Measurements from ENCODE around the gene ZNF215.
"Not testable (repeated sequence)": the region's sequence is repeated elsewhere in the genome, so short reads cannot be mapped to it uniquely, and the experiment has no call there.

The ZNF215 gene

DNA sequence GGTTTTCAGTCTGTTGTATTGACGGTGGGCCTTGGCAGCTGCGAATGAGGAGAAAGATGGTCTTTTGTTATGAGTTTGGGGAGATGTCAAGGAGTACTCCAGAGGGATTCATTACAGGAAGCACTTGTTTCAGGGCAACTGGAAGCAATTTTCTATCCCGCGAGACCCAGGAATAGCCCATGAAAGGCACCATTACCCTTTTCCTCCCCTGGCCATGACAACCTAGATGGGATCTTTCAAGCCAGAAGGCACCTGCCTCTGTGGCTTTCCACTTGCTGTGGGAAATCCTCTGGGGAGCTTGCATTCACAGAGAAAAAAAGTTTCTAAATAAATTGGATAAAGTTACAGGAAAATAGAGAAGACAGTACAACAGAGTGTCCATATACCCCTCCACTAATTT lies 2.7 kb downstream of the ZNF215 start:
- H3K9me3 ChIP-seq (ENCODE audit: control insufficient read depth, low read length), result no peaks in the 10 kb centered on the region
- no peaks in the 10 kb centered on the region for H3K27me3 ChIP-seq (ENCODE audit: control insufficient read depth, insufficient read depth, low read length)
- no peaks in the 10 kb centered on the region for H3K4me1 ChIP-seq
- H3K9ac ChIP-seq, result no peak overlapping the region
- H3K4me3 ChIP-seq (ENCODE audit: low read depth, low read length), result no peak overlapping the region
- no peak for TF ChIP-seq CTCF (IDR thresholded peaks at IDR 0.05)
- no peaks in the 10 kb centered on the region for H3K79me2 ChIP-seq
- H3K4me2 ChIP-seq (ENCODE audit: low read length), result no peak overlapping the region
- no peak overlapping the region for H3K27ac ChIP-seq
- H3K36me3 ChIP-seq (ENCODE audit: control insufficient read depth, insufficient read depth, low read length), result no peaks in the 10 kb centered on the region
- no peak overlapping the region for H2AFZ ChIP-seq

GRCh38 chr11:6931146-6931713 lies 5.0 kb downstream of the ZNF215 start:
- no peak for TF ChIP-seq CTCF (IDR thresholded peaks at IDR 0.05)

DNA sequence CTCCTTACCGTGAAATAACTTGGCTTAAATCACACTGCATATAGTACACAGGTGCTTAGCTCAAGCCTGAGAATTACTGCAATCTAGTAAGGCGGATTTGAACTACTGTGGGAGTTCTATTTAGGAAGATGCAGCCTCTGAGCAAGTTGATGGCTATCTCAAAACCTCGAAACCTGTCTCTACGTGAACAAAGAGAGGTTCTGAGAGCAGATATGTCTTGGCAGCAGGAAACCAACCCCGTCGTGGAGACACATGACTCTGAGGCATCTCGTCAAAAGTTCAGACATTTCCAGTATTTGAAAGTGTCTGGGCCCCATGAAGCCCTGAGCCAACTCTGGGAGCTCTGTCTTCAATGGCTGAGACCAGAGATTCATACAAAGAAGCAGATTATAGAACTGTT lies 5.9 kb downstream of the ZNF215 start:
- no peak overlapping the region for H3K4me2 ChIP-seq (ENCODE audit: low read length)
- H2AFZ ChIP-seq, result no peak overlapping the region
- no peaks in the 10 kb centered on the region for H3K27me3 ChIP-seq (ENCODE audit: control insufficient read depth, insufficient read depth, low read length)
- no peaks in the 10 kb centered on the region for H3K9me3 ChIP-seq (ENCODE audit: control insufficient read depth, low read length)
- H3K27ac ChIP-seq, result no peak overlapping the region
- no peak for TF ChIP-seq CTCF (IDR thresholded peaks at IDR 0.05)
- H3K9ac ChIP-seq, result no peak overlapping the region
- no peaks in the 10 kb centered on the region for H3K36me3 ChIP-seq (ENCODE audit: control insufficient read depth, insufficient read depth, low read length)
- H3K4me3 ChIP-seq (ENCODE audit: low read depth, low read length), result no peak overlapping the region
- H3K4me1 ChIP-seq, result no peaks in the 10 kb centered on the region
- H3K79me2 ChIP-seq, result no peaks in the 10 kb centered on the region

More at GRCh38 chr11:6931146-6931713, 5.0 kb downstream of the ZNF215 start:
- H3K27me3 ChIP-seq (ENCODE audit: control insufficient read depth, insufficient read depth, low read length), result no peaks in the 10 kb centered on the region
- H2AFZ ChIP-seq, result no peak overlapping the region
- no peaks in the 10 kb centered on the region for H3K9me3 ChIP-seq (ENCODE audit: control insufficient read depth, low read length)
- no peak overlapping the region for H3K4me3 ChIP-seq (ENCODE audit: low read depth, low read length)
- H3K36me3 ChIP-seq (ENCODE audit: control insufficient read depth, insufficient read depth, low read length), result no peaks in the 10 kb centered on the region
- H3K79me2 ChIP-seq, result no peaks in the 10 kb centered on the region
- no peaks in the 10 kb centered on the region for H3K4me1 ChIP-seq
- H3K4me2 ChIP-seq (ENCODE audit: low read length), result no peak overlapping the region
- H3K27ac ChIP-seq, result no peak overlapping the region
- H3K9ac ChIP-seq, result no peak overlapping the region

DNA sequence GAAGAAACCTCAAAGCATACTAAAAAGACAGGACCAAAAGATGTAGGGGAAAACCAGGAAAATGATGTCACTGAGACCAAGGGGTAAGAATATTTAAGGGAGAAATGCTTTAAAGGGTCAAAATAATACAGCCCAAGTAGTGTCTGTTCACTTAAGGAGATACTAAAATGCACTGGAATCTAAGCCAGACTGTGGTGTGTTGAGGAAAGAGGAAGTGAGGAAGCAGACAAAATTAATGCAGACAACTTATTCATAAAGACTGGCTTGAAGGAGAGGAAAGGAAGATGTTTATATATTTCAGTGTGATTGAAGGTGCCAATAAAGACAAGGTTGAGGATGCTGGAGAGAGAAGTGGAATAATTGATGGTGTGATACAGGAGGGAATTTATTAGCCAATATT lies 15.7 kb downstream of the ZNF215 start:
- no peaks in the 10 kb centered on the region for H3K27me3 ChIP-seq (ENCODE audit: control insufficient read depth, insufficient read depth, low read length)
- no peak overlapping the region for H3K9ac ChIP-seq
- no peaks in the 10 kb centered on the region for H3K36me3 ChIP-seq (ENCODE audit: control insufficient read depth, insufficient read depth, low read length)
- no peak overlapping the region for H3K27ac ChIP-seq
- no peaks in the 10 kb centered on the region for H3K9me3 ChIP-seq (ENCODE audit: control insufficient read depth, low read length)
- no peaks in the 10 kb centered on the region for H3K4me1 ChIP-seq
- TF ChIP-seq CTCF (IDR thresholded peaks at IDR 0.05), result no peak
- H2AFZ ChIP-seq, result no peak overlapping the region
- H3K79me2 ChIP-seq, result no peaks in the 10 kb centered on the region
- H3K4me3 ChIP-seq (ENCODE audit: low read depth, low read length), result no peak overlapping the region
- no peak overlapping the region for H3K4me2 ChIP-seq (ENCODE audit: low read length)

- no peak overlapping the region for H3K27ac ChIP-seq
- H3K79me2 ChIP-seq, result no peaks in the 10 kb centered on the region
- no peak overlapping the region for H3K4me3 ChIP-seq (ENCODE audit: low read depth, low read length)
- TF ChIP-seq CTCF (IDR thresholded peaks at IDR 0.05), result no peak
- no peak overlapping the region for H3K9ac ChIP-seq
- no peaks in the 10 kb centered on the region for H3K27me3 ChIP-seq (ENCODE audit: control insufficient read depth, insufficient read depth, low read length)
- no peak overlapping the region for H2AFZ ChIP-seq
- H3K4me2 ChIP-seq (ENCODE audit: low read length), result no peak overlapping the region
- H3K9me3 ChIP-seq (ENCODE audit: control insufficient read depth, low read length), result no peaks in the 10 kb centered on the region
- H3K4me1 ChIP-seq, result no peaks in the 10 kb centered on the region
- no peaks in the 10 kb centered on the region for H3K36me3 ChIP-seq (ENCODE audit: control insufficient read depth, insufficient read depth, low read length)
Observed at GRCh38 chr11:6943131-6943530, 16.9 kb downstream of the ZNF215 start.

DNA sequence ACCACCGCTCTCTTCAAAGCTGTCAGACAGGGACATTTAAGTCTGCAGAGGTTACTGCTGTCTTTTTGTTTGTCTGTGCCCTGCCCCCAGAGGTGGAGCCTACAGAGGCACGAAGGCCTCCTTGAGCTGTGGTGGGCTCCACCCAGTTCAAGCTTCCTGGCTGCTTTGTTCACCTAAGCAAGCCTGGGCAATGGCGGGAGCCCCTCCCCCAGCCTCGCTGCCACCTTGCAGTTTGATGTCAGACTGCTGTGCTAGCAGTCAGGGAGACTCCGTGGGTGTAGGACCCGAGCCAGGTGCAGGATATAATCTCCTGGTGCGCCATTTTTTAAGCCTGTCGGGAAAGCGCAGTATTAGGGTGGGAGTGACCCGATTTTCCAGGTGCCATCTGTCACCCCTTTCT lies 28.0 kb downstream of the ZNF215 start:
- H3K4me3 ChIP-seq (ENCODE audit: low read depth, low read length); H3K27ac ChIP-seq; H3K4me2 ChIP-seq (ENCODE audit: low read length); H3K36me3 ChIP-seq (ENCODE audit: control insufficient read depth, insufficient read depth, low read length); H3K27me3 ChIP-seq (ENCODE audit: control insufficient read depth, insufficient read depth, low read length); H3K9ac ChIP-seq; H2AFZ ChIP-seq; H3K79me2 ChIP-seq; H3K4me1 ChIP-seq; H3K9me3 ChIP-seq (ENCODE audit: control insufficient read depth, low read length): not testable (repeated sequence)
